K562 (cell line): ENCODE data around the gene SKIC8. TPM values are rescaled to one million over a fixed set of nuclear protein-coding genes. Genes with fewer than 3 reads are reported as not detected.

Experiments
- EHMT2 ChIP-seq: fragments of 450-650 bp; IDR thresholded peaks from 2 replicates; pipeline ENCODE4 v1.6.1; 2018; ENCODE audit warnings: antibody characterized with exemption
- RNF219 ChIP-seq: fragments of 250-450 bp; sonication (Bioruptor Pico); IDR thresholded peaks from 2 replicates; pipeline ENCODE4 v1.5.0; 2022; ENCODE audit warnings: mild to moderate bottlenecking
- SPI1 ChIP-seq: IDR thresholded peaks from 2 replicates; pipeline ENCODE4 v1.6.1; 2011; ENCODE audit warnings: low read depth, low read length, control low read depth, borderline replicate concordance
- STAT6 ChIP-seq: sonication (generic); formaldehyde crosslinking; IDR thresholded peaks from 2 replicates; pipeline ENCODE4 v1.8.1; 2023; ENCODE audit warnings: mild to moderate bottlenecking, missing genetic modification reagents
- ZNF592 ChIP-seq: fragments of 450-650 bp; IDR thresholded peaks from 2 replicates; pipeline ENCODE4 v1.6.1; 2017; ENCODE audit warnings: antibody characterized with exemption, mild to moderate bottlenecking
- polyA plus RNA-seq, 8 experiments: library from polyadenylated mRNA; depleted of rRNA in 4 of 8; stranded (reverse) in 5 of 8; unstranded in 3 of 8; fragments of >200 nt; fragmentation: Nextera tagmentation in 2 of 8; fragmentation: Illumina TruSeq in 1 of 8; extraction: Ambion mirVana in 2 of 8; extraction: Trizol in 1 of 8; gene quantifications; 2 replicates each; pipeline versions ENCODE4 v1.2.1 to v1.2.3, GENCODE V29; 2011 to 2014; ENCODE audit warnings: inconsistent platforms in 1 of 8, missing spikeins in 1 of 8
- total RNA-seq, 7 experiments: library from RNA; depleted of rRNA in 6 of 7; stranded (reverse); fragments of >200 nt in 6 of 7; fragmentation: Illumina TruSeq in 2 of 7; extraction: Trizol in 2 of 7; gene quantifications; 2 replicates each; pipeline versions ENCODE4 v1.2.1 to v1.2.3, GENCODE V29; 2011 to 2021; ENCODE audit warnings: low replicate concordance in 1 of 7
- TF ChIP-seq, protein P1 (sequence below): IDR thresholded peaks from 2 replicates; pipeline ENCODE4 v1.6.1; 2016; ENCODE audit warnings: missing genetic modification characterization, missing compliant biosample characterization
- TF ChIP-seq, protein P2 (sequence below): fragments of 450-650 bp; IDR thresholded peaks from 2 replicates; pipeline ENCODE4 v1.6.1; 2018; ENCODE audit warnings: mild to moderate bottlenecking, low read depth; ENCODE audit not compliant: partially characterized antibody

SKIC8 gene
- total and polyA plus RNA-seq, 9 of the 15 experiments (the other 6 are each of a cell fraction or from before 2014, with no cell fraction given): 79.5 to 389 (median 146) TPM

DNA sequence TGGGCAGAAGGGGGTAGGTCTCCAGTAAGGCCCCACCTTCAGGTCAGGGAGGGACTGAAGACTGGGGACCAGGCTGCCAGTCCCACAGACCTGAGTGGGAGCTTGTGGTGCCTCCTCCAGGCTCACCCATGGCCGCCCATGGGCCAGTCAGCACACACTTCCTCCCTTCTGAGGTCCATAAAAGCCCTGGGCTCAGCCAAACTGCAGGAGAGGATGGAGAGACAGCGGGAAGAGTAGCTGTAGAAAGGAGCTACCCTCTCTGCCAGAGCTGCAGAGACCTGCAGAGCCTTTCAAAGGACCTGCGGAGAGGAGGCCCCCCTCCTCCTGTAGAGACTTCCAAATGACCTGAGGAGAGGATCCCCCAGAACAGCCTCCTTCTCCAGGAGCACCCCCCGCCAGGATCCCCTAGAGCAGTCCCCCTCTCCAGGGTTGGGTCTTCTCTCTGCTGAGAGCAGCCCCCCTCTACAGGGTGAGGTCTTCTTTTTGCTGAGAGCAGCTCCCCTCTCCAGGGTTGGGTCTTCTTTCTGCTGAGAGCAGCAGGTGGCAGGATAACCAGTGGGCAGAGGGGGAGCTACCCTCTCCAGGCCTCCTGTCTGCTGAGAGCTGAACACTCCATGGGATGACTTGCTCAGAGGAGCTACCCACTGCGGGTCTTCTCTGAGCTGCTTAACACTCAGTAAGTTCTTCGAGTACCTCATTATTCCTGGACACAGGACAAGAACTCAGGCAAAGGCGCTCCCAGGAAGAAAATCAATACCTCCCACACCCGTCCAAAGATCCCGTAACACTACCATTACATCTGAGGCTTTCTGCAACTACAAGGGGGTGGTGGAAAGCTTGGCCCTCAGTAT, 5.0 kb upstream of the SKIC8 start (continued):
- 0 out of 2 replicates have a peak, but pooled peaks have one; percentile 82 for TF ChIP-seq STAT6
- peak; percentile 67 for TF ChIP-seq SPI1
- TF ChIP-seq, protein P1, sequence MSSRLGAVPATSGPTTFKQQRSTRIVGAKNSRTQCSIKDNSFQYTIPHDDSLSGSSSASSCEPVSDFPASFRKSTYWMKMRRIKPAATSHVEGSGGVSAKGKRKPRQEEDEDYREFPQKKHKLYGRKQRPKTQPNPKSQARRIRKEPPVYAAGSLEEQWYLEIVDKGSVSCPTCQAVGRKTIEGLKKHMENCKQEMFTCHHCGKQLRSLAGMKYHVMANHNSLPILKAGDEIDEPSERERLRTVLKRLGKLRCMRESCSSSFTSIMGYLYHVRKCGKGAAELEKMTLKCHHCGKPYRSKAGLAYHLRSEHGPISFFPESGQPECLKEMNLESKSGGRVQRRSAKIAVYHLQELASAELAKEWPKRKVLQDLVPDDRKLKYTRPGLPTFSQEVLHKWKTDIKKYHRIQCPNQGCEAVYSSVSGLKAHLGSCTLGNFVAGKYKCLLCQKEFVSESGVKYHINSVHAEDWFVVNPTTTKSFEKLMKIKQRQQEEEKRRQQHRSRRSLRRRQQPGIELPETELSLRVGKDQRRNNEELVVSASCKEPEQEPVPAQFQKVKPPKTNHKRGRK (tag): no peak
- TF ChIP-seq, protein P2, sequence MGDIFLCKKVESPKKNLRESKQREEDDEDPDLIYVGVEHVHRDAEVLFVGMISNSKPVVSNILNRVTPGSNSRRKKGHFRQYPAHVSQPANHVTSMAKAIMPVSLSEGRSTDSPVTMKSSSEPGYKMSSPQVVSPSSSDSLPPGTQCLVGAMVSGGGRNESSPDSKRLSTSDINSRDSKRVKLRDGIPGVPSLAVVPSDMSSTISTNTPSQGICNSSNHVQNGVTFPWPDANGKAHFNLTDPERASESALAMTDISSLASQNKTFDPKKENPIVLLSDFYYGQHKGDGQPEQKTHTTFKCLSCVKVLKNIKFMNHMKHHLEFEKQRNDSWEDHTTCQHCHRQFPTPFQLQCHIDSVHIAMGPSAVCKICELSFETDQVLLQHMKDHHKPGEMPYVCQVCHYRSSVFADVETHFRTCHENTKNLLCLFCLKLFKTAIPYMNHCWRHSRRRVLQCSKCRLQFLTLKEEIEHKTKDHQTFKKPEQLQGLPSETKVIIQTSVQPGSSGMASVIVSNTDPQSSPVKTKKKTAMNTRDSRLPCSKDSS: peak; percentile 45
- TF ChIP-seq EHMT2: 0 out of 2 replicates have a peak, but pooled peaks have one; percentile 46
- TF ChIP-seq RNF219: no peak
- 0 out of 2 replicates have a peak, but pooled peaks have one; percentile 3 for TF ChIP-seq ZNF592
- TF ChIP-seq, all 486 proteins: peak for 8
